Tongue (tissue), 2 donors: Measurements from ENCODE around the gene BCAS3. TPM values are rescaled to one million over a fixed set of nuclear protein-coding genes. Genes with fewer than 3 reads are reported as not detected.

Source experiments
- DNase-seq: peaks from one replicate; pipeline ENCODE4 v3.0.0-alpha.2; 2015
- total RNA-seq: library from RNA; depleted of rRNA; stranded (reverse); fragments of >200 nt; gene quantifications from one replicate; pipeline ENCODE4 v1.2.3, GENCODE V29; 2014

BCAS3 gene
- total RNA-seq, 1 donor from 2014 or later = 40.2 TPM

- DNase-seq = no peak
Measured at GRCh38 chr17:61299517-61300513, 622.2 kb downstream of the BCAS3 start.

GRCh38 chr17:61302953-61303816 is 625.5 kb downstream of the BCAS3 start:
- no peak for DNase-seq

- no peak for DNase-seq
Measured at GRCh38 chr17:61303817-61304096, 626.1 kb downstream of the BCAS3 start.

GRCh38 chr17:61305024-61305423 is 627.4 kb downstream of the BCAS3 start:
- no peak for DNase-seq

GRCh38 chr17:61306003-61306402 is 628.4 kb downstream of the BCAS3 start:
- DNase-seq = no peak

GRCh38 chr17:61307905-61308886 is 630.5 kb downstream of the BCAS3 start:
- peak; percentile 71 for DNase-seq

GRCh38 chr17:61309362-61310256 is 632.0 kb downstream of the BCAS3 start:
- no peak for DNase-seq

- DNase-seq = no peak
Measured at GRCh38 chr17:61310590-61310989, 632.9 kb downstream of the BCAS3 start.

GRCh38 chr17:61312406-61313295 is 635.0 kb downstream of the BCAS3 start:
- no peak for DNase-seq

GRCh38 chr17:61313461-61314326 is 636.0 kb downstream of the BCAS3 start:
- DNase-seq = peak; percentile 41

GRCh38 chr17:61314368-61315078 is 636.9 kb downstream of the BCAS3 start:
- peak; percentile 78 for DNase-seq

GRCh38 chr17:61316633-61317032 is 639.0 kb downstream of the BCAS3 start:
- no peak for DNase-seq

GRCh38 chr17:61317779-61318178 is 640.1 kb downstream of the BCAS3 start:
- DNase-seq = no peak

- no peak for DNase-seq
Measured at GRCh38 chr17:61318684-61319098, 641.0 kb downstream of the BCAS3 start.

GRCh38 chr17:61321344-61321743 is 643.7 kb downstream of the BCAS3 start:
- DNase-seq = no peak

- no peak for DNase-seq
Measured at GRCh38 chr17:61322325-61323002, 644.8 kb downstream of the BCAS3 start.
